DLD1 (cell line): ENCODE results near the gene PNMA5.

Experiments used
- in situ Hi-C: cut with HindIII; loops from 2 replicates; pipeline ENCODE4 v1.10.0; 2017; ENCODE audit warnings: low sequenced_read_pairs

Gene PNMA5

GRCh38 chrX:152959626-152960025 lies 34.3 kb downstream of the PNMA5 start:
- in situ Hi-C loops = no loop called here

DNA sequence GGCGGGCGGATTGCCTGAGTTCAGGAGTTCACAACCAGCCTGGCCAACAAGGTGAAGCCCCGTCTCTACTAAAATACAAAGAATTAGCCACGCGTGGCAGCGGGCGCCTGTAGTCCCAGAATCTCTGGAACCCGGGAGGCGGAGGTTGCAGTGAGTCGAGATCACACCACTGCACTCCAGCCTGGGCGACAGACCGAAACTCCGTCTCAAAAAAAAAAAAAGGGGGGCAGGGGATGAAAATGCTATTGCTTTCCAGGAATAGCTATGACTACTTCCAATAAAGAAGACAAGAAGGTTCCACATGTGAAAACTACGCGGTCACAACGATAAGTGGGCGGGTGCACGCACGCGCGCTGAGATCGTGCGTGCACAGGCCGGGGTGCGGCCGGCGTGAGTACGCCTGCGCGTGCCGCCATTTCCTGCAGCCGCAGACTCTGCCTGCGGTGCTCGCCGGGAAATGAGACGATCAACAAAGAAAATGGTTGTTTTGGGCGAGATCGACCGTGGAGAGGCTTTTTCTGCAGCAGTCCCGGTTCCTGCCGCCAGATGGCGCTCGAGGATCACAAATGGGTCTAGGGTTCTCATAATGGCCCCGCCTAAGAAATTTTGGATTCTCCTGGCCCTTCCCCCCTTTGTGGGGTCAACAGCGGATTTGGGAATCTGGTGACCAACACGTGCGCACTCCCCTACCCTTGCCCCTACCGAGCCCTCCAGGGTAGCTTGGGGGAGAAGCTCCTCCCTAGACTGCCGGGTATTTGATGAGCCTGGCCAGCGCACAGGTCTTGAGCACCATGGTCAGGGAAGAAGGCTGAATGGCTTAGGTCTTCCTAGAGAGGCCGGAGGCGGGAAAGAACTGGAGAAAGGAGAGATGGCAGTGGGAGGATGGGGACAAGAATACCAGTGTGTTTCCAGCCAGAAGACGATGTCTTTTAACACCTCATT lies 35.1 kb downstream of the PNMA5 start:
- in situ Hi-C loops = no loop called here

DNA sequence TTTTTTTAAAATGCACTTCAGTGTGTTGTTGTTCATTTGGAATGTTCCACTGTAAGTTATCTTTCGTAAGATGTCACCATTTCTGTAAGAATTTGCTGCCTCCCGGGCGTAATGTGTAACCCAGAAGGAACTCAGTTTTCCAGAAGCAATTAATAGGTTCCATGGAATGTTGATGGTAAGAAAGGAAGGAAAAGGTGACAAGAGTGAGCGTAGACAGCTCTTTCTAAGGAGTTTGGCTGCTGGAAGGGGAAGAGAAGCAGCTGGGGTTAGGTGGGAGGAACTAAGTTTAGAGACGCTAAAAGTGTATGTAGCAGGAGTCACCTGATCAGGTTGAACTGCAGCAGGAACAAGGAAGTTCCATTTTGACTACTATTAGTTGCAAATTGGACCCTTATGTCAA lies 35.9 kb downstream of the PNMA5 start:
- in situ Hi-C loops = no loop called here

DNA sequence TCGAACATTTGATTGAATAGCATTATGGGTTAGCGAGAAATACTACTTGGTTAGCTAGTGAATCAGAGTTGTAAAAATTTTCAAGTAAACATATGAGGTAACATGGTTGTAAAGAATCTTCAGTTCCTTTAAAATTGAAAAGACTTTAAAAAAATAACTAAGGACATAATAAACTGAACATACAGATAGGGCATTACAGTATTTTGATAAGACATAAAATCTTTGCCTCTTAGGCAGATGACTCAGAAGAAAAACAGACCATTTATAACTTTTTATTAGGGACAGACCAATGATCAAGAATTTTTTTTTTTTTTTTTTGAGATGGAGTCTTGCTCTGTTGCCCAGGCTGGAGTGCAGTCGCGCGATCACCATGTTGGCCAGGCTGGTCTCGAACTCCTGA lies 43.1 kb downstream of the PNMA5 start:
- in situ Hi-C loops = no loop called here

GRCh38 chrX:152949114-152949513 lies 44.8 kb downstream of the PNMA5 start:
- in situ Hi-C loops = no loop called here

- in situ Hi-C loops = no loop called here
These were observed 47.2 kb downstream of the PNMA5 start for GRCh38 chrX:152946681-152947080.

GRCh38 chrX:152945021-152945979 lies 48.6 kb downstream of the PNMA5 start:
- in situ Hi-C loops = no loop called here

GRCh38 chrX:152943826-152944225 lies 50.1 kb downstream of the PNMA5 start:
- in situ Hi-C loops = no loop called here

- in situ Hi-C loops = no loop called here
These were observed 51.9 kb downstream of the PNMA5 start for GRCh38 chrX:152942077-152942442.

GRCh38 chrX:152941328-152942076 lies 52.4 kb downstream of the PNMA5 start:
- in situ Hi-C loops = no loop called here
